Transverse colon (tissue), 4 donors: Measurements from ENCODE around the gene FANCC. TPM values are rescaled to one million over a fixed set of nuclear protein-coding genes. Genes with fewer than 3 reads are reported as not detected.

ENCODE experiments used
- DNase-seq: peaks from one replicate; pipeline ENCODE4 v3.0.0-alpha.2; 2019
- H3K27ac ChIP-seq, 4 donors: fragments of 200-600 bp; sonication (generic); 2 replicates each; pipeline ENCODE4 v1.5.1; 2016 to 2018; ENCODE audit warnings: inconsistent platforms in 4 of 4
- H3K27me3 ChIP-seq: fragments of 200-600 bp; sonication (generic); 2 replicates; pipeline ENCODE4 v1.5.1; 2017; ENCODE audit warnings: inconsistent platforms
- H3K36me3 ChIP-seq, 4 donors: fragments of 200-600 bp; sonication (generic); 2 replicates each; pipeline ENCODE4 v1.5.1; 2017 to 2019; ENCODE audit warnings: inconsistent platforms in 4 of 4
- H3K4me1 ChIP-seq, 4 donors: fragments of 200-600 bp; sonication (generic); 2 replicates each; pipeline ENCODE4 v1.5.1; 2017 to 2020; ENCODE audit warnings: inconsistent platforms in 4 of 4
- H3K4me3 ChIP-seq, 4 donors: fragments of 200-600 bp; sonication (generic); 1 replicate in 1 of 4; 2 replicates in 3 of 4; pipeline versions ENCODE4 v1.5.1 to v1.6.1; 2017 to 2019; ENCODE audit warnings: inconsistent platforms in 4 of 4
- H3K9me3 ChIP-seq, 2 donors: fragments of 200-600 bp; sonication (generic); 2 replicates each; pipeline ENCODE4 v1.5.1; 2017 to 2019; ENCODE audit warnings: inconsistent platforms in 2 of 2
- EP300 ChIP-seq: sonication (generic); formaldehyde crosslinking; IDR thresholded peaks from one replicate; pipeline ENCODE4 v1.6.1; 2017; ENCODE audit warnings: antibody characterized with exemption, low read depth
- POLR2A ChIP-seq: fragments of 450-650 bp; IDR thresholded peaks from one replicate; pipeline ENCODE4 v1.6.1; 2016; ENCODE audit warnings: antibody characterized with exemption, mild to moderate bottlenecking, moderate library complexity
- POLR2AphosphoS5 ChIP-seq, 3 donors: sonication (generic); formaldehyde crosslinking; IDR thresholded peaks; one replicate each; pipeline ENCODE4 v1.6.1; 2016; ENCODE audit warnings: antibody characterized with exemption in 3 of 3
- WGBS, 2 donors: methylation state at CpG; one replicate each; pipeline ENCODE4 v1.1.5; 2018; ENCODE audit warnings: low coverage in 1 of 2; 5-methylcytosine and 5-hydroxymethylcytosine counted together
- in situ Hi-C, 4 donors: fragments of 200-750 bp; cut with MboI; loops; one replicate each; pipeline versions ENCODE4 v1.15.0 to v1.15.1; 2017; ENCODE audit warnings: low sequenced_read_pairs in 3 of 4, low pct_ligation_motif_present in 1 of 4, low pct_unique_long_range_greater_than_20kb in 1 of 4
- intact Hi-C: fragments of 100-400 bp; cut with DNase I; formaldehyde crosslinking; loops from one replicate; pipeline ENCODE4 v1.15.1; 2023; ENCODE audit warnings: low total_unique reads
- total RNA-seq, 4 donors: library from RNA; depleted of rRNA; stranded (reverse); fragments of >200 nt; gene quantifications; one replicate each; pipeline ENCODE4 v1.1.0, GENCODE V29; 2016
- TF ChIP-seq, protein P1 (sequence below), 5 experiments: fragments of 200-600 bp in 3 of 5; fragments of 450-650 bp in 2 of 5; sonication (generic) in 3 of 5; IDR thresholded peaks; 1 replicate in 2 of 5; 2 replicates in 3 of 5; pipeline ENCODE4 v1.5.1; 2016 to 2017; ENCODE audit warnings: antibody characterized with exemption in 5 of 5, inconsistent platforms in 3 of 5, mild to moderate bottlenecking in 2 of 5, moderate library complexity in 1 of 5

FANCC gene
- total RNA-seq, 4 donors from 2014 or later = 4.0 to 10.3 (median 9.5) TPM

GRCh38 chr9:95239071-95239470 lies 78.4 kb downstream of the FANCC start:
- Histone ChIP-seq H3K27ac (no peak overlapping the region), H3K4me3 (no peak overlapping the region), H3K9me3 (no peaks in the 10 kb centered on the region), H3K36me3 (no peaks in the 10 kb centered on the region), H3K4me1 (no peaks in the 10 kb centered on the region), H3K27me3 (no peaks in the 10 kb centered on the region)
- 90% methylated on average over 5 of the region's 5 CpGs; no CpG with 5 or more reads in 1 of the 2 donors for WGBS, 2 donors
- DNase-seq = no peak
- intact Hi-C loops (no loop called here), in situ Hi-C loops (no loop called here)
- TF ChIP-seq POLR2A (no peak), EP300 (no peak)

GRCh38 chr9:95237336-95237735 lies 80.2 kb downstream of the FANCC start:
- DNase-seq = no peak
- Histone ChIP-seq H3K4me3 (no peak overlapping the region), H3K27ac (no peak overlapping the region), H3K4me1 (no peaks in the 10 kb centered on the region), H3K36me3 (no peaks in the 10 kb centered on the region), H3K9me3 (no peaks in the 10 kb centered on the region), H3K27me3 (no peaks in the 10 kb centered on the region)
- TF ChIP-seq, protein P1, sequence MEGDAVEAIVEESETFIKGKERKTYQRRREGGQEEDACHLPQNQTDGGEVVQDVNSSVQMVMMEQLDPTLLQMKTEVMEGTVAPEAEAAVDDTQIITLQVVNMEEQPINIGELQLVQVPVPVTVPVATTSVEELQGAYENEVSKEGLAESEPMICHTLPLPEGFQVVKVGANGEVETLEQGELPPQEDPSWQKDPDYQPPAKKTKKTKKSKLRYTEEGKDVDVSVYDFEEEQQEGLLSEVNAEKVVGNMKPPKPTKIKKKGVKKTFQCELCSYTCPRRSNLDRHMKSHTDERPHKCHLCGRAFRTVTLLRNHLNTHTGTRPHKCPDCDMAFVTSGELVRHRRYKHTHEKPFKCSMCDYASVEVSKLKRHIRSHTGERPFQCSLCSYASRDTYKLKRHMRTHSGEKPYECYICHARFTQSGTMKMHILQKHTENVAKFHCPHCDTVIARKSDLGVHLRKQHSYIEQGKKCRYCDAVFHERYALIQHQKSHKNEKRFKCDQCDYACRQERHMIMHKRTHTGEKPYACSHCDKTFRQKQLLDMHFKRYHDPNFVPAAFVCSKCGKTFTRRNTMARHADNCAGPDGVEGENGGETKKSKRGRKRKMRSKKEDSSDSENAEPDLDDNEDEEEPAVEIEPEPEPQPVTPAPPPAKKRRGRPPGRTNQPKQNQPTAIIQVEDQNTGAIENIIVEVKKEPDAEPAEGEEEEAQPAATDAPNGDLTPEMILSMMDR (IDR thresholded peaks at IDR 0.05) = no peak
- TF ChIP-seq POLR2A = no peak
- TF ChIP-seq EP300 = no peak
- no peak for TF ChIP-seq POLR2AphosphoS5 (IDR thresholded peaks at IDR 0.05)
- WGBS, 2 donors = 92 to 98% methylated on average over 7 of the region's 7 CpGs
- intact Hi-C loops (no loop called here), in situ Hi-C loops (no loop called here)

- TF ChIP-seq POLR2AphosphoS5 (IDR thresholded peaks at IDR 0.05) = no peak
- Histone ChIP-seq H3K9me3 (no peaks in the 10 kb centered on the region), H3K36me3 (no peaks in the 10 kb centered on the region), H3K27ac (no peak overlapping the region), H3K27me3 (no peaks in the 10 kb centered on the region), H3K4me1 (peaks cover 0 to 8% (median 5%) of the 10 kb centered on the region in 4 donors), H3K4me3 (no peak overlapping the region)
- intact Hi-C loops = no loop called here
- DNase-seq = no peak
- in situ Hi-C loops = no loop called here
- WGBS, 2 donors = 92 to 98% methylated on average over 2 to 6 of the region's 6 CpGs
These were observed 87.5 kb downstream of the FANCC start for GRCh38 chr9:95230046-95230445.

DNA sequence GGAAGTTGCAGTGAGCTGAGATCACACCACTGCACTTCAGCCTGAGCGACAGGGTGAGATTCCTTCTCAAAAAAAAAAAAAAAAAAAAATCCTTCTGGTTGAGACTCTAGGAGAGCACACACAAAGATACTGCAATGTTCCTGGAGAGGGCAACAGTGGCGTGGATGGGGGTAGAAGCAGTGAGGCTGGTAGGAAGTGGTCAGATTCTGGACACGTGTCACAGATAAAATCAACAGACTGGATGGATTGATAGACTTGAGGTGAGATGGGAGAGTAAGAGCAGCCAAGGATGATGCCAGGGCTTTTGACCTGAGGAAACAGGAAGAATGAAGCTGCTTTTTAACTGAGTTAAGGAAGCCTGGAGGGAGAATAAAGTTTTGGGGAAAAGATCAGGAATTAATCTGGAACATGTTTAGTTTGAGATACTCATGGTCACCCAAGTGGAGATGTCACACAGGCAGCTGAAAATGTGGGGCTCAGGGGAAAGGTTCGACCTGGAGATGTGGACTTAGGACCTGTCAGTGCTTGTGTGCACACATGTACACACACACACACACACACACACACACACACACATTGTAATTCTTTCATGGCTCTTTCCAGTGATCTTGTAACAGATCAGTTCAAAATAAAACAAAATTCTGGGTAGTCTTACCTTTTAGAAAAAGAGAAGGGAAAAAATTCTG lies 88.1 kb downstream of the FANCC start:
- Histone ChIP-seq H3K9me3 (no peaks in the 10 kb centered on the region), H3K4me1 (peaks cover 0 to 14% (median 5%) of the 10 kb centered on the region in 4 donors), H3K36me3 (no peaks in the 10 kb centered on the region), H3K27me3 (no peaks in the 10 kb centered on the region), H3K4me3 (no peak overlapping the region), H3K27ac (no peak overlapping the region)
- TF ChIP-seq, protein P1 (IDR thresholded peaks at IDR 0.05) = no peak
- TF ChIP-seq POLR2AphosphoS5 (IDR thresholded peaks at IDR 0.05) (no peak), EP300 (no peak), POLR2A (no peak)
- 76 to 81% methylated on average over 3 to 4 of the region's 4 CpGs for WGBS, 2 donors
- in situ Hi-C loops (no loop called here), intact Hi-C loops (no loop called here)
- no peak for DNase-seq

GRCh38 chr9:95226921-95227320 lies 90.6 kb downstream of the FANCC start:
- Histone ChIP-seq H3K4me1 (peaks cover 0 to 14% (median 5%) of the 10 kb centered on the region in 4 donors), H3K9me3 (no peaks in the 10 kb centered on the region), H3K36me3 (no peaks in the 10 kb centered on the region), H3K4me3 (no peak overlapping the region), H3K27me3 (no peaks in the 10 kb centered on the region), H3K27ac (no peak overlapping the region)
- WGBS, 2 donors = 80 to 91% methylated on average over 2 to 7 of the region's 7 CpGs
- intact Hi-C loops = no loop called here
- no peak for DNase-seq
- TF ChIP-seq EP300 (no peak), POLR2AphosphoS5 (IDR thresholded peaks at IDR 0.05) (no peak), POLR2A (no peak)
- TF ChIP-seq, protein P1 (IDR thresholded peaks at IDR 0.05) = no peak
- in situ Hi-C loops = no loop called here
